Cardiac ventricle fibroblast (primary cell): ENCODE measurements around the gene MSANTD7. TPM values are rescaled to one million over a fixed set of nuclear protein-coding genes. Genes with fewer than 3 reads are reported as not detected.

Source experiments
- total RNA-seq: library from RNA; depleted of rRNA; stranded (reverse); fragments of >200 nt; gene quantifications from 2 replicates; pipeline ENCODE4 v1.2.3, GENCODE V29; 2015

MSANTD7 gene
- total RNA-seq, result 7.6 and 9.2 TPM in 2 replicates

GRCh38 chr10:14837757-14838581, at the start of gene MSANTD7, which contains the start of the genes CDNF and HSPA14:
TSS of gene MSANTD7 (plus strand) at chr10:14838306. CDS start at chr10:14842285, 3,979 bp downstream.
TSS of gene CDNF (minus strand) at chr10:14838037. CDS start at chr10:14837946, 91 bp downstream.
TSS of gene HSPA14 (plus strand) at chr10:14838306. CDS start at chr10:14838403, 97 bp downstream.

GRCh38 chr10:14878266-14879123, 40.4 kb downstream of the MSANTD7 start, which contains the start of gene SUV39H2:
TSS of gene SUV39H2 (plus strand) at chr10:14878866. CDS start at chr10:14878889, 23 bp downstream.

Other genes with a start within 250 kb of the MSANTD7 start
- gene FAM107B, start 63.4 kb upstream of the MSANTD7 start, total RNA-seq, result 4.2 and 8.2 TPM in 2 replicates
- gene CDNF, start 269 bp upstream of the MSANTD7 start, total RNA-seq, result 2.6 and 2.7 TPM in 2 replicates
- 7.5 and 9.5 TPM in 2 replicates for gene HSPA14, start within 50 bp of the MSANTD7 start, total RNA-seq
- gene SUV39H2, start 40.6 kb downstream of the MSANTD7 start, total RNA-seq, result 4.6 and 9.8 TPM in 2 replicates
- gene DCLRE1C, start 115.8 kb downstream of the MSANTD7 start, total RNA-seq, result 4.8 and 6.7 TPM in 2 replicates
- not detected in 2 replicates for gene MEIG1, start 121.1 kb downstream of the MSANTD7 start, total RNA-seq
- gene OLAH, start 205.6 kb downstream of the MSANTD7 start, total RNA-seq, result not detected in 2 replicates